ENCODE measurements around the gene CEACAM21.
"Not testable (repeated sequence)": the region's sequence is repeated elsewhere in the genome, so short reads cannot be mapped to it uniquely, and the experiment has no call there.

Gene CEACAM21

GRCh38 chr19:41549884-41550283 lies 26.1 kb upstream of the CEACAM21 start:
- no peak for DNase-seq (ENCODE audit: low read depth)

- DNase-seq (ENCODE audit: low read depth), result no peak
Observed at GRCh38 chr19:41551212-41551610, 24.8 kb upstream of the CEACAM21 start.

- DNase-seq (ENCODE audit: low read depth), result no peak
Observed at GRCh38 chr19:41551711-41552110, 24.3 kb upstream of the CEACAM21 start.

- no peak for DNase-seq (ENCODE audit: low read depth)
Observed at GRCh38 chr19:41552558-41552957, 23.4 kb upstream of the CEACAM21 start.

- no peak for DNase-seq (ENCODE audit: low read depth)
Observed at GRCh38 chr19:41553804-41554203, 22.2 kb upstream of the CEACAM21 start.

- DNase-seq (ENCODE audit: low read depth), result no peak
Observed at GRCh38 chr19:41554907-41555306, 21.1 kb upstream of the CEACAM21 start.

- no peak for DNase-seq (ENCODE audit: low read depth)
Observed at GRCh38 chr19:41555748-41556147, 20.2 kb upstream of the CEACAM21 start.

- no peak for DNase-seq (ENCODE audit: low read depth)
Observed at GRCh38 chr19:41563854-41564514, 12.0 kb upstream of the CEACAM21 start.

- no peak for DNase-seq (ENCODE audit: low read depth)
Observed at GRCh38 chr19:41564515-41565378, 11.2 kb upstream of the CEACAM21 start.

GRCh38 chr19:41565379-41565720 lies 10.6 kb upstream of the CEACAM21 start:
- no peak for DNase-seq (ENCODE audit: low read depth)

GRCh38 chr19:41566001-41566400 lies 10.0 kb upstream of the CEACAM21 start:
- DNase-seq (ENCODE audit: low read depth), result no peak

GRCh38 chr19:41569481-41570150 lies 6.3 kb upstream of the CEACAM21 start:
- no peak for DNase-seq (ENCODE audit: low read depth)

GRCh38 chr19:41570179-41570578 lies 5.8 kb upstream of the CEACAM21 start:
- DNase-seq (ENCODE audit: low read depth), result no peak

GRCh38 chr19:41570639-41571112 lies 5.3 kb upstream of the CEACAM21 start:
- peak; percentile 85 for DNase-seq (ENCODE audit: low read depth)

- DNase-seq (ENCODE audit: low read depth), result no peak
Observed at GRCh38 chr19:41577144-41577830, 1.3 kb downstream of the CEACAM21 start.

GRCh38 chr19:41577833-41578232 lies 1.9 kb downstream of the CEACAM21 start:
- no peak for DNase-seq (ENCODE audit: low read depth)

GRCh38 chr19:41578886-41579285 lies 2.9 kb downstream of the CEACAM21 start:
- DNase-seq (ENCODE audit: low read depth), result no peak

GRCh38 chr19:41581068-41581467 lies 5.1 kb downstream of the CEACAM21 start:
- DNase-seq (ENCODE audit: low read depth), result not testable (repeated sequence)

GRCh38 chr19:41582577-41583182 lies 6.7 kb downstream of the CEACAM21 start:
- DNase-seq (ENCODE audit: low read depth), result not testable (repeated sequence)

GRCh38 chr19:41584260-41584810 lies 8.4 kb downstream of the CEACAM21 start:
- no peak for DNase-seq (ENCODE audit: low read depth)

- DNase-seq (ENCODE audit: low read depth), result no peak
Observed at GRCh38 chr19:41584931-41585330, 9.0 kb downstream of the CEACAM21 start.
